GM12878 (cell line): ENCODE results near the gene CHMP3. TPM values are rescaled to one million over a fixed set of nuclear protein-coding genes. Genes with fewer than 3 reads are reported as not detected.
"Not testable (repeated sequence)": the region's sequence is repeated elsewhere in the genome, so short reads cannot be mapped to it uniquely, and the experiment has no call there.

Experiments
- ATAC-seq: fragments of 200-7000 bp; cut with Tn5 transposase; 3 replicates; pipeline ENCODE4 v1.9.1; 2020; ENCODE audit warnings: mild to moderate bottlenecking, moderate library complexity
- BruUV-seq: library from RNA; stranded (reverse); fragments of 400-500 nt; replicated peaks from 2 replicates; lab custom pipeline; 2021; lab: Mats Ljungman, UMichigan
- CTCF ChIA-PET: fragments of 300-600 bp; sonication (Branson Sonifier 250); formaldehyde crosslinking; extraction: SDS; loops from one replicate; lab custom pipeline; 2021; ENCODE audit warnings: inconsistent platforms; lab: Yijun Ruan, JAX
- POLR2A ChIA-PET: fragments of 350-600 bp; formaldehyde crosslinking; extraction: SDS; loops from one replicate; lab custom pipeline; 2021; ENCODE audit warnings: inconsistent platforms; lab: Charles Lee
- RAD21 ChIA-PET: fragments of 300-600 bp; sonication (Branson Sonifier 250); formaldehyde crosslinking; loops from one replicate; lab custom pipeline; 2023; ENCODE audit warnings: antibody characterized with exemption; ENCODE audit not compliant: unreplicated experiment; lab: Charles Lee
- SMC1A ChIA-PET: fragments of 300-600 bp; sonication (Branson Sonifier 250); formaldehyde crosslinking; loops from one replicate; lab custom pipeline; 2023; ENCODE audit not compliant: unreplicated experiment, uncharacterized antibody; lab: Charles Lee
- DNase-seq: peaks from one replicate; pipeline ENCODE4 v3.0.0-alpha.2; 2011; ENCODE audit warnings: low read depth, low spot score
- FAIRE-seq: peaks from 3 replicates; lab custom pipeline; 2011; peaks lifted over from hg19 to GRCh38; lab: Jason Lieb, UNC
- H2AFZ ChIP-seq: 2 replicates; pipeline ENCODE4 v1.6.0; 2011; ENCODE audit warnings: low read depth, low read length, control low read depth; ENCODE audit not compliant: control insufficient read depth
- H3K27ac ChIP-seq: 2 replicates; pipeline ENCODE4 v1.5.1; 2011; ENCODE audit warnings: control low read depth; ENCODE audit not compliant: control insufficient read depth, insufficient read depth
- H3K27me3 ChIP-seq, 2 experiments: replicated peaks in 1 of 2; 2 replicates each; pipeline versions ENCODE4 v1.6.0 to v1.6.1; 2011; ENCODE audit warnings: low read length in 1 of 2; ENCODE audit not compliant: control insufficient read depth in 2 of 2, insufficient read depth in 2 of 2
- H3K36me3 ChIP-seq, 2 experiments: 2 replicates each; pipeline ENCODE4 v1.5.1; 2011; ENCODE audit warnings: low read length in 1 of 2; ENCODE audit not compliant: control insufficient read depth in 2 of 2, insufficient read depth in 2 of 2
- H3K4me1 ChIP-seq: 2 replicates; pipeline ENCODE4 v1.6.1; 2011; ENCODE audit warnings: mild to moderate bottlenecking, low read length, moderate library complexity, mixed read lengths; ENCODE audit not compliant: control insufficient read depth, insufficient read depth
- H3K4me2 ChIP-seq: 2 replicates; pipeline ENCODE4 v1.6.0; 2011; ENCODE audit warnings: control low read depth; ENCODE audit not compliant: control insufficient read depth, insufficient read depth
- H3K4me3 ChIP-seq: fragments of 200-600 bp; sonication (generic); 2 replicates; pipeline ENCODE4 v1.5.1; 2016
- H3K79me2 ChIP-seq: 2 replicates; pipeline ENCODE4 v1.6.0; 2011; ENCODE audit warnings: low read length; ENCODE audit not compliant: control insufficient read depth, insufficient read depth
- H3K9ac ChIP-seq: 2 replicates; pipeline ENCODE4 v1.8.0; 2011; ENCODE audit warnings: low read length, control low read depth, mixed read lengths; ENCODE audit not compliant: control insufficient read depth, insufficient read depth
- H3K9me3 ChIP-seq: replicated peaks from 3 replicates; pipeline ENCODE4 v1.5.1; 2011; ENCODE audit warnings: mild to moderate bottlenecking, low read length; ENCODE audit not compliant: control insufficient read depth, insufficient read depth
- H4K20me1 ChIP-seq: 2 replicates; pipeline ENCODE4 v1.6.0; 2011; ENCODE audit not compliant: control insufficient read depth, insufficient read depth
- FOS ChIP-seq: IDR thresholded peaks from 3 replicates; pipeline ENCODE4 v1.6.1; 2011; ENCODE audit warnings: borderline replicate concordance; ENCODE audit not compliant: insufficient read length; ENCODE audit errors: extremely low read depth
- RAD21 ChIP-seq: IDR thresholded peaks from 2 replicates; pipeline ENCODE4 v1.6.1; 2011; ENCODE audit warnings: mild to moderate bottlenecking, low read depth, low read length, moderate library complexity; ENCODE audit not compliant: insufficient read depth
- SREBF1 ChIP-seq: IDR thresholded peaks from 2 replicates; pipeline ENCODE4 v1.6.1; 2012; ENCODE audit warnings: mild to moderate bottlenecking, low read length
- WGBS: methylation state at CpG from one replicate; pipeline ENCODE4 v1.1.6; 2016; ENCODE audit warnings: low lambda C conversion rate; ENCODE audit not compliant: insufficient replicate concordance, insufficient coverage; ENCODE audit errors: missing lambda C conversion rate; 5-methylcytosine and 5-hydroxymethylcytosine counted together
- in situ Hi-C: fragments of 300-500 bp; cut with MboI; formaldehyde crosslinking; loops from 9 replicates; pipeline ENCODE4 v1.14.3; 2018; ENCODE audit warnings: mixed read lengths
- intact Hi-C: fragments of 100-400 bp; cut with micrococcal nuclease; formaldehyde crosslinking; loops from one replicate; pipeline ENCODE4 v1.14.2; 2022; ENCODE audit not compliant: unreplicated experiment
- polyA plus RNA-seq, 11 experiments: library from polyadenylated mRNA; depleted of rRNA in 4 of 11; unstranded in 6 of 11; stranded (reverse) in 5 of 11; fragments of >200 nt; fragmentation: Nextera tagmentation in 4 of 11; fragmentation: Illumina TruSeq in 1 of 11; extraction: Ambion mirVana in 4 of 11; extraction: Trizol in 1 of 11; gene quantifications; 1 replicate in 1 of 11; 2 replicates in 10 of 11; pipeline versions ENCODE4 v1.2.1 to v1.2.3, GENCODE V29; 2011 to 2016; ENCODE audit warnings: inconsistent platforms in 2 of 11, missing spikeins in 2 of 11, low read depth in 1 of 11
- total RNA-seq, 4 experiments: library from RNA; depleted of rRNA in 3 of 4; stranded (reverse); fragments of >200 nt in 3 of 4; fragmentation: Illumina TruSeq in 1 of 4; extraction: Trizol in 1 of 4; gene quantifications; 2 replicates each; pipeline versions ENCODE4 v1.2.1 to v1.2.3, GENCODE V29; 2013 to 2021
- TF ChIP-seq, protein P1 (sequence below): IDR thresholded peaks from 2 replicates; pipeline ENCODE4 v1.6.1; 2012; ENCODE audit warnings: low read depth, low read length, improper control_type of control experiment
- TF ChIP-seq, protein P2 (sequence below): fragments of 450-650 bp; IDR thresholded peaks from 2 replicates; pipeline ENCODE4 v1.6.1; 2016; ENCODE audit warnings: mild to moderate bottlenecking, moderate library complexity, borderline replicate concordance

The CHMP3 gene
- total and polyA plus RNA-seq, 10 of the 15 experiments (the other 5 are each of a cell fraction or from before 2014, with no cell fraction given): 22.5 to 56.8 (median 32.5) TPM

DNA sequence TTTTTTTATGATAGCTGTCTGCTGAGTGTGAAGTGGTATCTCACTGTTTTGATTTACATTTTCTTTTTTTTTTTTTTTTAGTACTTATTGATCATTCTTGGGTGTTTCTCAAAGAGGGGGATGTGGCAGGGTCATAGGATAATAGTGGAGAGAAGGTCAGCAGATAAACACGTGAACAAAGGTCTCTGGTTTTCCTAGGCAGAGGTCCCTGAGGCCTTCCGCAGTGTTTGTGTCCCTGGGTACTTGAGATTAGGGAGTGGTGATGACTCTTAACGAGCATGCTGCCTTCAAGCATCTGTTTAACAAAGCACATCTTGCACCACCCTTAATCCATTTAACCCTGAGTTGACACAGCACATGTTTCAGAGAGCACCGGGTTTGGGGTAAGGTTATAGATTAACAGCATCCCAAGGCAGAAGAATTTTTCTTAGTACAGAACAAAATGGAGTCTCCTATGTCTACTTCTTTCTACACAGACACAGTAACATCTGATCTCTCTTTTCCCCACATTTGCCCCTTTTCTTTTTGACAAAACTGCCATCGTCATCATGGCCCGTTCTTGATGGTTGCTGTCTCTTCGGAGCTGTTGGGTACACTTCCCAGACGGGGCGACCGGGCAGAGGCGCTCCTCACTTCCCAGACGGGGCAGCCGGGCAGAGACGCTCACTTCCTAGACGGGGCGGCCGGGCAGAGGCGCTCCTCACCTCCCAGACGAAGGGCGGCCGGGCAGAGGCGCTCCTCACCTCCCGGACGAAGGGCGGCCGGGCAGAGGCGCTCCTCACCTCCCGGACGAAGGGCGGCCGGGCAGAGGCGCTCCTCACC, 18.8 kb downstream of the CHMP3 start:
- POLR2A ChIA-PET, DNase-seq, H3K36me3 ChIP-seq, H3K9ac ChIP-seq, H3K27me3 ChIP-seq, in situ Hi-C loops, SMC1A ChIA-PET, H4K20me1 ChIP-seq, ATAC-seq, H3K4me2 ChIP-seq, H2AFZ ChIP-seq, H3K4me1 ChIP-seq, intact Hi-C loops, BruUV-seq, H3K4me3 ChIP-seq, FAIRE-seq, H3K79me2 ChIP-seq, RAD21 ChIA-PET, H3K9me3 ChIP-seq, CTCF ChIA-PET, H3K27ac ChIP-seq: not testable (repeated sequence)
- WGBS: 98% methylated on average over 16 of the region's 32 CpGs

DNA sequence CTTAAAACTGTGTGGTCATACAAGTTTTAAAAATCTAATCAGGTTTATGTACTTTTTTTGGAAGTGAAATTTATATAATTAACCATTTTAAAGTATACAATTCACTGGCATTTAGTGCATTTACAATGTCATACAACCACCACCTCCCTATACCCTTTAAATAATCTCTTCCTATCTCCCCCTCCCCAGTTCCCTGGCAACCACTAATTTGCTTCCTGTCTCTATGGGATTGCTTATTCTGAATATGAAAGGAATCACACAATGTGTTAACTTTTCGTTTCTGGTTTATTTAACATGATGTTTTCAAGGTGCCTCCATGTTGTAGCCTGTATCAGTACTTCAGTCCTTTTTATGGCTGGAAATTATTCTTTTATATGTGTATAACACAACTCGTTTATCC, 19.4 kb downstream of the CHMP3 start:
- no peaks in the 10 kb centered on the region; the same call in 1 of the 3 replicates for H3K9me3 ChIP-seq
- H3K79me2 ChIP-seq: no peaks in the 10 kb centered on the region
- DNase-seq: no peak
- H3K9ac ChIP-seq: no peak overlapping the region
- no peak for FAIRE-seq
- intact Hi-C loops: no loop called here
- no peak overlapping the region for H3K4me2 ChIP-seq
- no peaks in the 10 kb centered on the region for H3K4me1 ChIP-seq
- CTCF ChIA-PET: interaction anchor here (1.0 kb wide), 1 partner anchor 12 kb away, joined by 3 read pairs; no protein-coding TSS in a partner anchor
- H2AFZ ChIP-seq: no peak overlapping the region
- H3K27ac ChIP-seq: no peak overlapping the region
- H3K27me3 ChIP-seq: no peaks in the 10 kb centered on the region
- BruUV-seq: no TSS peak
- no peak overlapping the region for H3K4me3 ChIP-seq
- POLR2A ChIA-PET: no interaction called here
- in situ Hi-C loops: no loop called here
- ATAC-seq: no peak
- no peaks in the 10 kb centered on the region; a peak in 1 of 4 replicates for H3K36me3 ChIP-seq
- SMC1A ChIA-PET: no interaction called here
- no peak for TF ChIP-seq RAD21
- TF ChIP-seq FOS: no peak
- TF ChIP-seq, protein P1, sequence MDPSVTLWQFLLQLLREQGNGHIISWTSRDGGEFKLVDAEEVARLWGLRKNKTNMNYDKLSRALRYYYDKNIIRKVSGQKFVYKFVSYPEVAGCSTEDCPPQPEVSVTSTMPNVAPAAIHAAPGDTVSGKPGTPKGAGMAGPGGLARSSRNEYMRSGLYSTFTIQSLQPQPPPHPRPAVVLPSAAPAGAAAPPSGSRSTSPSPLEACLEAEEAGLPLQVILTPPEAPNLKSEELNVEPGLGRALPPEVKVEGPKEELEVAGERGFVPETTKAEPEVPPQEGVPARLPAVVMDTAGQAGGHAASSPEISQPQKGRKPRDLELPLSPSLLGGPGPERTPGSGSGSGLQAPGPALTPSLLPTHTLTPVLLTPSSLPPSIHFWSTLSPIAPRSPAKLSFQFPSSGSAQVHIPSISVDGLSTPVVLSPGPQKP: no peak
- TF ChIP-seq, protein P2, sequence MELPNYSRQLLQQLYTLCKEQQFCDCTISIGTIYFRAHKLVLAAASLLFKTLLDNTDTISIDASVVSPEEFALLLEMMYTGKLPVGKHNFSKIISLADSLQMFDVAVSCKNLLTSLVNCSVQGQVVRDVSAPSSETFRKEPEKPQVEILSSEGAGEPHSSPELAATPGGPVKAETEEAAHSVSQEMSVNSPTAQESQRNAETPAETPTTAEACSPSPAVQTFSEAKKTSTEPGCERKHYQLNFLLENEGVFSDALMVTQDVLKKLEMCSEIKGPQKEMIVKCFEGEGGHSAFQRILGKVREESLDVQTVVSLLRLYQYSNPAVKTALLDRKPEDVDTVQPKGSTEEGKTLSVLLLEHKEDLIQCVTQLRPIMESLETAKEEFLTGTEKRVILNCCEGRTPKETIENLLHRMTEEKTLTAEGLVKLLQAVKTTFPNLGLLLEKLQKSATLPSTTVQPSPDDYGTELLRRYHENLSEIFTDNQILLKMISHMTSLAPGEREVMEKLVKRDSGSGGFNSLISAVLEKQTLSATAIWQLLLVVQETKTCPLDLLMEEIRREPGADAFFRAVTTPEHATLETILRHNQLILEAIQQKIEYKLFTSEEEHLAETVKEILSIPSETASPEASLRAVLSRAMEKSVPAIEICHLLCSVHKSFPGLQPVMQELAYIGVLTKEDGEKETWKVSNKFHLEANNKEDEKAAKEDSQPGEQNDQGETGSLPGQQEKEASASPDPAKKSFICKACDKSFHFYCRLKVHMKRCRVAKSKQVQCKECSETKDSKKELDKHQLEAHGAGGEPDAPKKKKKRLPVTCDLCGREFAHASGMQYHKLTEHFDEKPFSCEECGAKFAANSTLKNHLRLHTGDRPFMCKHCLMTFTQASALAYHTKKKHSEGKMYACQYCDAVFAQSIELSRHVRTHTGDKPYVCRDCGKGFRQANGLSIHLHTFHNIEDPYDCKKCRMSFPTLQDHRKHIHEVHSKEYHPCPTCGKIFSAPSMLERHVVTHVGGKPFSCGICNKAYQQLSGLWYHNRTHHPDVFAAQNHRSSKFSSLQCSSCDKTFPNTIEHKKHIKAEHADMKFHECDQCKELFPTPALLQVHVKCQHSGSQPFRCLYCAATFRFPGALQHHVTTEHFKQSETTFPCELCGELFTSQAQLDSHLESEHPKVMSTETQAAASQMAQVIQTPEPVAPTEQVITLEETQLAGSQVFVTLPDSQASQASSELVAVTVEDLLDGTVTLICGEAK: no peak
- no peak for TF ChIP-seq SREBF1
- H4K20me1 ChIP-seq: no peaks in the 10 kb centered on the region
- WGBS: 91% methylated on average over 2 of the region's 2 CpGs
- RAD21 ChIA-PET: no interaction called here
